NT2/D1 (cell line): Measurements from ENCODE around the gene TXNIP.

Experiments used
- SUZ12 ChIP-seq: IDR thresholded peaks from 2 replicates; pipeline ENCODE4 v1.6.1; 2011; ENCODE audit not compliant: insufficient read length, insufficient read depth; ENCODE audit errors: extremely low read depth
- YY1 ChIP-seq: IDR thresholded peaks from 2 replicates; pipeline ENCODE4 v1.6.1; 2011; ENCODE audit not compliant: insufficient read length, insufficient read depth

GRCh38 chr1:145958734-145959133 is 37.6 kb downstream of the TXNIP start:
- TF ChIP-seq YY1, result no peak
- TF ChIP-seq SUZ12, result no peak
